IMR-90 (cell line): ENCODE measurements around the gene AXDND1.

Source experiments
- BHLHE40 ChIP-seq: fragments of 150-350 bp; IDR thresholded peaks from 2 replicates; pipeline ENCODE4 v1.6.1; 2016; ENCODE audit warnings: mild to moderate bottlenecking, low read depth, low read length
- CEBPB ChIP-seq: IDR thresholded peaks from 2 replicates; pipeline ENCODE4 v1.6.1; 2012; ENCODE audit warnings: low read depth, low read length, improper control_type of control experiment
- CTCF ChIP-seq: conservative IDR thresholded peaks from 2 replicates; pipeline ENCODE4 v1.5.1; 2012; ENCODE audit warnings: mild to moderate bottlenecking, low read depth, low read length, improper control_type of control experiment
- MAFK ChIP-seq: IDR thresholded peaks from 2 replicates; pipeline ENCODE4 v1.6.1; 2012; ENCODE audit warnings: low read depth, low read length, improper control_type of control experiment
- MAZ ChIP-seq: IDR thresholded peaks from 2 replicates; pipeline ENCODE4 v1.6.1; 2012; ENCODE audit warnings: low read depth, mild to moderate bottlenecking, low read length, improper control_type of control experiment, moderate library complexity, borderline replicate concordance
- MXI1 ChIP-seq: IDR thresholded peaks from 2 replicates; pipeline ENCODE4 v1.6.1; 2012; ENCODE audit warnings: low read depth, mild to moderate bottlenecking, low read length, moderate library complexity, borderline replicate concordance
- POLR2A ChIP-seq: IDR thresholded peaks from 2 replicates; pipeline ENCODE4 v1.6.1; 2012; ENCODE audit warnings: mild to moderate bottlenecking, low read depth, low read length
- RAD21 ChIP-seq: IDR thresholded peaks from 2 replicates; pipeline ENCODE4 v1.6.1; 2012; ENCODE audit warnings: low read length, improper control_type of control experiment
- RCOR1 ChIP-seq: IDR thresholded peaks from 2 replicates; pipeline ENCODE4 v1.6.1; 2012; ENCODE audit warnings: mild to moderate bottlenecking, low read length, improper control_type of control experiment; ENCODE audit not compliant: insufficient replicate concordance
- RFX5 ChIP-seq: IDR thresholded peaks from 2 replicates; pipeline ENCODE4 v1.8.0; 2012; ENCODE audit warnings: low read depth, mild to moderate bottlenecking, low read length, moderate library complexity
- SMC3 ChIP-seq: fragments of 150-350 bp; IDR thresholded peaks from 2 replicates; pipeline ENCODE4 v1.6.1; 2016; ENCODE audit warnings: low read depth, mild to moderate bottlenecking, antibody characterized with exemption, low read length, moderate library complexity
- USF2 ChIP-seq: fragments of 150-350 bp; IDR thresholded peaks from 2 replicates; pipeline ENCODE4 v1.6.1; 2017; ENCODE audit warnings: mild to moderate bottlenecking, antibody characterized with exemption, low read length, low read depth

GRCh38 chr1:179516976-179517705 is 151.4 kb downstream of the AXDND1 start:
- TF ChIP-seq RFX5 = no peak
- TF ChIP-seq POLR2A = no peak
- TF ChIP-seq CTCF = no peak
- TF ChIP-seq RAD21 = no peak
- no peak for TF ChIP-seq SMC3
- TF ChIP-seq RCOR1 = no peak
- no peak for TF ChIP-seq BHLHE40
- TF ChIP-seq CEBPB = no peak
- no peak for TF ChIP-seq MAZ
- TF ChIP-seq MAFK = no peak
- TF ChIP-seq USF2 = no peak
- TF ChIP-seq MXI1 = no peak
